ENCODE measurements around the gene ZACN.

- TF ChIP-seq POLR2AphosphoS5 (IDR thresholded peaks at IDR 0.05; ENCODE audit: low read depth, low read length) (no peak), TAF1 (IDR thresholded peaks at IDR 0.05; ENCODE audit: borderline replicate concordance, insufficient read depth, low read length) (no peak), SIN3A (IDR thresholded peaks at IDR 0.05; ENCODE audit: borderline replicate concordance, insufficient read depth, low read length) (no peak), FOXP2 (optimal IDR thresholded peaks at IDR 0.05; ENCODE audit: borderline replicate concordance, extremely low read depth, extremely low read length, insufficient read depth) (no peak)
These were observed 6.2 kb downstream of the ZACN start for GRCh38 chr17:76085066-76085730.
